T-helper 9 cell (primary cell): ENCODE measurements around the gene MIX23.

Source experiments
- DNase-seq: peaks from one replicate; pipeline ENCODE4 v3.0.0-alpha.2; 2020
- total RNA-seq, 2 donors: gene quantifications; one replicate each; lab custom pipeline; 2026; lab: John Stamatoyannopoulos, UW

MIX23 gene
- 4.6 to 13.2 reads per million in 2 donors for total RNA-seq

- DNase-seq, result peak; percentile 76
Observed at GRCh38 chr3:122382888-122383666, at the start of gene MIX23. TSS of gene MIX23 (minus strand) at chr3:122383231. CDS start at chr3:122383224, 7 bp downstream.

- no peak for DNase-seq
Observed at GRCh38 chr3:122430371-122430770, 47.3 kb upstream of the MIX23 start.

- no peak for DNase-seq
Observed at GRCh38 chr3:122427857-122428471, 44.9 kb upstream of the MIX23 start.

GRCh38 chr3:122421836-122422235, 38.8 kb upstream of the MIX23 start:
- no peak for DNase-seq

GRCh38 chr3:122421101-122421500, 38.1 kb upstream of the MIX23 start:
- no peak for DNase-seq

GRCh38 chr3:122416966-122417365, 33.9 kb upstream of the MIX23 start:
- no peak for DNase-seq

GRCh38 chr3:122415762-122416654, 33.0 kb upstream of the MIX23 start, which contains the start of gene WDR5B:
TSS of gene WDR5B (minus strand) at chr3:122416062. CDS start at chr3:122415528, 534 bp downstream.
- DNase-seq, result peak; percentile 98

- DNase-seq, result peak; percentile 11
Observed at GRCh38 chr3:122415104-122415744, 32.2 kb upstream of the MIX23 start.

- DNase-seq, result no peak
Observed at GRCh38 chr3:122414391-122414790, 31.4 kb upstream of the MIX23 start.

- no peak for DNase-seq
Observed at GRCh38 chr3:122410639-122411038, 27.6 kb upstream of the MIX23 start.

GRCh38 chr3:122410111-122410510, 27.1 kb upstream of the MIX23 start:
- DNase-seq, result no peak

- DNase-seq, result no peak
Observed at GRCh38 chr3:122409446-122409845, 26.4 kb upstream of the MIX23 start.

GRCh38 chr3:122407946-122408345, 24.9 kb upstream of the MIX23 start:
- no peak for DNase-seq

- DNase-seq, result no peak
Observed at GRCh38 chr3:122406198-122406597, 23.2 kb upstream of the MIX23 start.

GRCh38 chr3:122405015-122405414, 22.0 kb upstream of the MIX23 start:
- no peak for DNase-seq

- DNase-seq, result no peak
Observed at GRCh38 chr3:122403489-122403888, 20.5 kb upstream of the MIX23 start.

GRCh38 chr3:122398920-122399319, 15.9 kb upstream of the MIX23 start:
- DNase-seq, result no peak

- no peak for DNase-seq
Observed at GRCh38 chr3:122397201-122397600, 14.2 kb upstream of the MIX23 start.

GRCh38 chr3:122396511-122396910, 13.5 kb upstream of the MIX23 start:
- DNase-seq, result no peak

- no peak for DNase-seq
Observed at GRCh38 chr3:122395582-122395981, 12.6 kb upstream of the MIX23 start.

GRCh38 chr3:122394173-122394572, 11.1 kb upstream of the MIX23 start:
- DNase-seq, result no peak
